Measurements from ENCODE around the gene NEGR1. TPM values are rescaled to one million over a fixed set of nuclear protein-coding genes. Genes with fewer than 3 reads are reported as not detected.

The NEGR1 gene
- total RNA-seq, 1 experiment from 2014 or later: 2.9 TPM

DNA sequence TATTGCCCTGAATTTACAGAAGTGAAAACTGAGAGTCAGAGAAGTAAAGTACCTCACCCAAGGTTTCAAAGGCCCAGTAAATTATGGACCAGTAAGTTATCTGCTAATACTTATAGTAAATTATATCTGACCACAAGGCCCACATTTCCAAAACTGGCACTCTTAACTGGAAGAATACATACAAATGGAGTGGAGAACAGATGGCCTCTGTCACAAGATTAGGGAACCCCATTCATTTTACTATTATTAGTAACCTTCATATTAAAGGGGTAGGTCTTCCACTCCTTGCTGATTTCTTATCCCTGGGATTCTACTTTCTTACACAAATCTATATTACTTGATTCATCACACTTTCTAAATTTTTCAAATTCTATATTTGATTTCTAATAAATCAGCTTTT is 588.8 kb downstream of the NEGR1 start:
- POLR2A ChIA-PET: no interaction called here

GRCh38 chr1:71689635-71690034 is 592.7 kb downstream of the NEGR1 start:
- ChIA-PET POLR2A (no interaction called here), CTCF (no interaction called here)
- H3K4me3 Mint-ChIP-seq: no peak overlapping the region
- H3K27ac Mint-ChIP-seq: no peak overlapping the region
- H3K4me1 Mint-ChIP-seq: no peaks in the 10 kb centered on the region
- H3K27me3 Mint-ChIP-seq (ENCODE audit: low read depth): no peaks in the 10 kb centered on the region
- no peaks in the 10 kb centered on the region for H3K9me3 Mint-ChIP-seq
- no peaks in the 10 kb centered on the region for H3K36me3 Mint-ChIP-seq
- no peak for DNase-seq (ENCODE audit: low spot score)
- no peak for ATAC-seq
- TF ChIP-seq SOX15 (CRISPR knock-in tag; IDR thresholded peaks at IDR 0.05): no peak
- peak; percentile 96 for TF ChIP-seq HMGA2 (CRISPR knock-in tag; IDR thresholded peaks at IDR 0.05)
- TF ChIP-seq CREB1 (CRISPR knock-in tag; IDR thresholded peaks at IDR 0.05): no peak
- TF ChIP-seq, protein P1, sequence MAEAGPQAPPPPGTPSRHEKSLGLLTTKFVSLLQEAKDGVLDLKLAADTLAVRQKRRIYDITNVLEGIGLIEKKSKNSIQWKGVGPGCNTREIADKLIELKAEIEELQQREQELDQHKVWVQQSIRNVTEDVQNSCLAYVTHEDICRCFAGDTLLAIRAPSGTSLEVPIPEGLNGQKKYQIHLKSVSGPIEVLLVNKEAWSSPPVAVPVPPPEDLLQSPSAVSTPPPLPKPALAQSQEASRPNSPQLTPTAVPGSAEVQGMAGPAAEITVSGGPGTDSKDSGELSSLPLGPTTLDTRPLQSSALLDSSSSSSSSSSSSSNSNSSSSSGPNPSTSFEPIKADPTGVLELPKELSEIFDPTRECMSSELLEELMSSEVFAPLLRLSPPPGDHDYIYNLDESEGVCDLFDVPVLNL (CRISPR knock-in tag; IDR thresholded peaks at IDR 0.05; ENCODE audit: borderline replicate concordance, low read depth): no peak

More for the DNA sequence above, 588.8 kb downstream of the NEGR1 start:
- DNase-seq (ENCODE audit: low spot score): no peak
- no peak overlapping the region for H3K27ac Mint-ChIP-seq
- ATAC-seq: no peak
- TF ChIP-seq ELF4 (CRISPR knock-in tag; IDR thresholded peaks at IDR 0.05; ENCODE audit: low read depth): no peak
- TF ChIP-seq ZNF281 (CRISPR knock-in tag; IDR thresholded peaks at IDR 0.05): no peak
- no peak for TF ChIP-seq NFYB (CRISPR knock-in tag; conservative IDR thresholded peaks at IDR 0.05; ENCODE audit: low read depth)
- TF ChIP-seq CREB1 (CRISPR knock-in tag; IDR thresholded peaks at IDR 0.05): no peak
- TF ChIP-seq ZNF121 (CRISPR knock-in tag; IDR thresholded peaks at IDR 0.05): no peak
- TF ChIP-seq, protein P2, sequence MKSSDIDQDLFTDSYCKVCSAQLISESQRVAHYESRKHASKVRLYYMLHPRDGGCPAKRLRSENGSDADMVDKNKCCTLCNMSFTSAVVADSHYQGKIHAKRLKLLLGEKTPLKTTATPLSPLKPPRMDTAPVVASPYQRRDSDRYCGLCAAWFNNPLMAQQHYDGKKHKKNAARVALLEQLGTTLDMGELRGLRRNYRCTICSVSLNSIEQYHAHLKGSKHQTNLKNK (CRISPR knock-in tag; IDR thresholded peaks at IDR 0.05): no peak
- no peak for TF ChIP-seq KAT7 (CRISPR knock-in tag; IDR thresholded peaks at IDR 0.05; ENCODE audit: borderline replicate concordance)
- no peak for TF ChIP-seq MXD4 (CRISPR knock-in tag; IDR thresholded peaks at IDR 0.05; ENCODE audit: borderline replicate concordance)
- TF ChIP-seq CREM (CRISPR knock-in tag; IDR thresholded peaks at IDR 0.05): no peak
- no peak for TF ChIP-seq ETV6 (CRISPR knock-in tag; IDR thresholded peaks at IDR 0.05)
- TF ChIP-seq, protein P3, sequence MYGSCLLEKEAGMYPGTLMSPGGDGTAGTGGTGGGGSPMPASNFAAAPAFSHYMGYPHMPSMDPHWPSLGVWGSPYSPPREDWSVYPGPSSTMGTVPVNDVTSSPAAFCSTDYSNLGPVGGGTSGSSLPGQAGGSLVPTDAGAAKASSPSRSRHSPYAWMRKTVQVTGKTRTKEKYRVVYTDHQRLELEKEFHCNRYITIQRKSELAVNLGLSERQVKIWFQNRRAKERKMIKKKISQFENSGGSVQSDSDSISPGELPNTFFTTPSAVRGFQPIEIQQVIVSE (CRISPR knock-in tag; IDR thresholded peaks at IDR 0.05; ENCODE audit: borderline replicate concordance): no peak
- TF ChIP-seq TCF7 (CRISPR knock-in tag; IDR thresholded peaks at IDR 0.05; ENCODE audit: low read depth): no peak
- no peaks in the 10 kb centered on the region for H3K4me1 Mint-ChIP-seq
- no peak overlapping the region for H3K4me3 Mint-ChIP-seq
- CTCF ChIA-PET: no interaction called here
- H3K36me3 Mint-ChIP-seq: no peaks in the 10 kb centered on the region
- no peaks in the 10 kb centered on the region for H3K9me3 Mint-ChIP-seq
- no peaks in the 10 kb centered on the region for H3K27me3 Mint-ChIP-seq (ENCODE audit: low read depth)

- Mint-ChIP-seq H3K4me1 (no peaks in the 10 kb centered on the region), H3K4me3 (no peak overlapping the region)
- no peak for ATAC-seq
Observed at GRCh38 chr1:71687376-71687775, 595.0 kb downstream of the NEGR1 start.

More at GRCh38 chr1:71687376-71687775, 595.0 kb downstream of the NEGR1 start:
- no peak overlapping the region for H3K27ac Mint-ChIP-seq
- TF ChIP-seq FOXP4 (CRISPR knock-in tag; IDR thresholded peaks at IDR 0.05): no peak
- no peak for DNase-seq (ENCODE audit: low spot score)
- ChIA-PET CTCF (no interaction called here), POLR2A (no interaction called here)
- H3K9me3 Mint-ChIP-seq: no peaks in the 10 kb centered on the region
- no peaks in the 10 kb centered on the region for H3K36me3 Mint-ChIP-seq
- H3K27me3 Mint-ChIP-seq (ENCODE audit: low read depth): no peaks in the 10 kb centered on the region
